Measurements from ENCODE around the gene CR1L.

GRCh38 chr1:207744000-207744534 lies 99.1 kb downstream of the CR1L start:
- TF ChIP-seq CTCF (IDR thresholded peaks at IDR 0.05 in 8 of 11, conservative IDR thresholded peaks at IDR 0.05 in 3 of 11) (no peak), POLR2A (IDR thresholded peaks at IDR 0.05) (no peak), POLR2AphosphoS5 (IDR thresholded peaks at IDR 0.05) (no peak)
